ENCODE data around the gene SMIM28.
"Not testable (repeated sequence)": the region's sequence is repeated elsewhere in the genome, so short reads cannot be mapped to it uniquely, and the experiment has no call there.

Gene SMIM28

GRCh38 chr6:138424004-138424904, 46.5 kb downstream of the SMIM28 start:
- TF ChIP-seq, protein P1, sequence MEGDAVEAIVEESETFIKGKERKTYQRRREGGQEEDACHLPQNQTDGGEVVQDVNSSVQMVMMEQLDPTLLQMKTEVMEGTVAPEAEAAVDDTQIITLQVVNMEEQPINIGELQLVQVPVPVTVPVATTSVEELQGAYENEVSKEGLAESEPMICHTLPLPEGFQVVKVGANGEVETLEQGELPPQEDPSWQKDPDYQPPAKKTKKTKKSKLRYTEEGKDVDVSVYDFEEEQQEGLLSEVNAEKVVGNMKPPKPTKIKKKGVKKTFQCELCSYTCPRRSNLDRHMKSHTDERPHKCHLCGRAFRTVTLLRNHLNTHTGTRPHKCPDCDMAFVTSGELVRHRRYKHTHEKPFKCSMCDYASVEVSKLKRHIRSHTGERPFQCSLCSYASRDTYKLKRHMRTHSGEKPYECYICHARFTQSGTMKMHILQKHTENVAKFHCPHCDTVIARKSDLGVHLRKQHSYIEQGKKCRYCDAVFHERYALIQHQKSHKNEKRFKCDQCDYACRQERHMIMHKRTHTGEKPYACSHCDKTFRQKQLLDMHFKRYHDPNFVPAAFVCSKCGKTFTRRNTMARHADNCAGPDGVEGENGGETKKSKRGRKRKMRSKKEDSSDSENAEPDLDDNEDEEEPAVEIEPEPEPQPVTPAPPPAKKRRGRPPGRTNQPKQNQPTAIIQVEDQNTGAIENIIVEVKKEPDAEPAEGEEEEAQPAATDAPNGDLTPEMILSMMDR (IDR thresholded peaks at IDR 0.05; ENCODE audit: insufficient read depth, missing control alignments), result no peak
- DNase-seq (ENCODE audit: insufficient read length, low spot score), result no peak
- no peak for FAIRE-seq

- not testable (repeated sequence) for DNase-seq (ENCODE audit: insufficient read length, low spot score); FAIRE-seq
These were observed 47.6 kb downstream of the SMIM28 start for GRCh38 chr6:138425256-138425655.

DNA sequence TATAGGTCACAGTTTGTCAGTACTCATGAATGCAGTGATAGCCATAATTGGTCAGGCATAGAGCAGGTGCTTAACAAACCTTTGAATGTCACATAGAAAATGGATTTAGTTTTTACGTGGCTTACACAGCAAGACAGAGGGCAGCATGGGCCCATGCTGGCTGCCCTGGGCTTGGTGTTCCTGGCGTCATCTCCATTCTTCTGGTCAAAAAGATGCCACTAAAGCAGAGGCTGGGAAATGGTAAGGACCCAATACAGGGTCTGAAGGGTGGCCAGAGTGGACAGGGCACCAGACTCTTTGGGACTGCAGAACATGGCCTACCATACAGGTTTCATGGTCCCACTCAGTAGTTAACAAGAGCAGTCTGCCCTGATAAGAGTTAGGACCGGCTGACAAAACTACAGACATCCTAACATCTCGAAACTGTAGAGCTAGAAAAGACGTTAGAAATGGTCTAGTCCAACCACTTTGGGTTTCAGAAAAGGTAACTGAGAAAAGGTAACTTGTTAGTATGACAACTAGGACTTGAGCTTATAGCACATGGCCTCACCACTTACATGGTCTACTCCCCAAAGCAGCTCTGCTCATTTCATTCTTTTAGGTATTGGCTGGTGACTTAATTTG, 48.9 kb downstream of the SMIM28 start:
- DNase-seq (ENCODE audit: insufficient read length, low spot score) (no peak), FAIRE-seq (no peak)
- TF ChIP-seq, protein P1 (IDR thresholded peaks at IDR 0.05; ENCODE audit: insufficient read depth, missing control alignments), result no peak

DNA sequence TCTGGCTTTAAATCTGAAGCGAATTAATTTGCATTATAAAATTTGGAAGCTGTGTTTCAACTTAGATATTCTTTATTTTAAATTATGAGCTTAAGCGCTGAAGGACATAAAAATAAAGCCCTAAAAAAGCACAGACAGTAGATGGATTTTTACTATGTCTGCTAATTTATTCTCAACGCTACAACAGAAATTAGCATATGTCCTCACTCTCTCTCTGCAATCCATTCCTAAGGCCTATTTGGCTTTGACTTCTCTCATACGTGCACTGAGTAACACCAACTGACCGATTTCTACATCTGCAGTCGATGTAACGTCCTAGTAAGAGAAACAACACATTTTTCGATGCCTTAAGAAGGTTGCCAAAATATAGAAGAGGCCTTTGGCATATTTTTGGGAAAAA, 50.0 kb downstream of the SMIM28 start:
- no peak for FAIRE-seq

GRCh38 chr6:138428944-138429598, 51.4 kb downstream of the SMIM28 start:
- TF ChIP-seq, protein P1 (IDR thresholded peaks at IDR 0.05; ENCODE audit: insufficient read depth, missing control alignments), result peak; percentile 65
- no peak for DNase-seq (ENCODE audit: insufficient read length, low spot score)
- peak; percentile 38 for FAIRE-seq

More for the DNA sequence above, 50.0 kb downstream of the SMIM28 start:
- no peak for DNase-seq (ENCODE audit: insufficient read length, low spot score)
- TF ChIP-seq, protein P1 (IDR thresholded peaks at IDR 0.05; ENCODE audit: insufficient read depth, missing control alignments), result no peak

DNA sequence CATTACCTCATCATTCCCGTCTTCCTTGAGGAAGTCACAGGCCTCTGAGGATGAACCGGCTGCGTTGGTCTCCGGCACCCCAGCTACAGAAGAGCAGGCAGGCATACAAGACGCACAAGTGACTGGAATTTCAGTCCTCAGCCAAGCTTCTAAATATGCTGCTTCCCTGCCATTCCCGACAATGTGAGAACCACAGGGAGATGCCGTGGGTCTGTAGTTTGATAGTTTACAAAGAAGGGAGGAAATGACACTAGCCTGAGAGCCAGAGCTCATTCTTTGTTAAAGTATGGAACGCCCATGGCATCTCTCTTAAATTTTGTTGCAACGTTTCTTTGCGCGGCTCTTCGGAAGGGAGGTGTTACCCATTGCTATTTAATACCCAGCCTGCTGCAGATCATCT, 52.1 kb downstream of the SMIM28 start:
- DNase-seq (ENCODE audit: insufficient read length, low spot score) (no peak), FAIRE-seq (no peak)
- TF ChIP-seq, protein P1 (IDR thresholded peaks at IDR 0.05; ENCODE audit: insufficient read depth, missing control alignments), result no peak

- no peak for DNase-seq (ENCODE audit: insufficient read length, low spot score)
- FAIRE-seq, result no peak
These were observed 52.8 kb downstream of the SMIM28 start for GRCh38 chr6:138430361-138431145.

More at GRCh38 chr6:138430361-138431145, 52.8 kb downstream of the SMIM28 start:
- TF ChIP-seq, protein P1 (IDR thresholded peaks at IDR 0.05; ENCODE audit: insufficient read depth, missing control alignments), result no peak
